Activated CD8-positive, alpha-beta T cell treated with anti-CD3 and anti-CD28 coated beads for 36 hours (primary cell): ENCODE data around the gene OGFR. TPM values are rescaled to one million over a fixed set of nuclear protein-coding genes. Genes with fewer than 3 reads are reported as not detected.

ENCODE experiments used
- ATAC-seq: fragments of 200-7000 bp; cut with Tn5 transposase; one replicate; pipeline ENCODE4 v1.10.0; 2021; ENCODE audit warnings: mild to moderate bottlenecking, moderate library complexity
- CTCF ChIA-PET: fragments of 350-600 bp; sonication (Branson Sonifier 250); formaldehyde crosslinking; loops from one replicate; lab custom pipeline; 2021; ENCODE audit warnings: antibody characterized with exemption; lab: Charles Lee
- POLR2A ChIA-PET: fragments of 350-600 bp; sonication (Branson Sonifier 250); formaldehyde crosslinking; loops from one replicate; lab custom pipeline; 2021; ENCODE audit warnings: antibody characterized with exemption; lab: Charles Lee
- DNase-seq: peaks from one replicate; pipeline ENCODE4 v3.0.0-alpha.2; 2020
- H3K27ac Mint-ChIP-seq: one replicate; pipeline ENCODE4 v1.8.0; 2021; ENCODE audit warnings: mild to moderate bottlenecking, mixed read lengths
- H3K27me3 Mint-ChIP-seq: one replicate; pipeline ENCODE4 v1.8.0; 2021; ENCODE audit warnings: mixed read lengths
- H3K36me3 Mint-ChIP-seq: one replicate; pipeline ENCODE4 v1.8.0; 2021; ENCODE audit warnings: low read depth, mixed read lengths
- H3K4me1 Mint-ChIP-seq: one replicate; pipeline ENCODE4 v1.8.0; 2021; ENCODE audit warnings: low read depth, mixed read lengths
- H3K4me3 Mint-ChIP-seq: one replicate; pipeline ENCODE4 v1.8.0; 2021; ENCODE audit warnings: mild to moderate bottlenecking, moderate library complexity, mixed read lengths
- H3K9me3 Mint-ChIP-seq: one replicate; pipeline ENCODE4 v1.8.0; 2021; ENCODE audit warnings: mixed read lengths
- CTCF ChIP-seq: fragments of 200-600 bp; IDR thresholded peaks from one replicate; pipeline ENCODE4 v1.8.0; 2022; ENCODE audit warnings: antibody characterized with exemption, mild to moderate bottlenecking
- intact Hi-C: fragments of 100-400 bp; cut with micrococcal nuclease; formaldehyde crosslinking; loops from one replicate; pipeline ENCODE4 v1.10.0; 2022
- total RNA-seq, 2 experiments: library from RNA; stranded (reverse); gene quantifications; one replicate each; pipeline ENCODE4 v1.2.3, GENCODE V29; 2021

Gene OGFR
- total RNA-seq, 2 experiments from 2014 or later = 53.6 to 55.2 TPM

DNA sequence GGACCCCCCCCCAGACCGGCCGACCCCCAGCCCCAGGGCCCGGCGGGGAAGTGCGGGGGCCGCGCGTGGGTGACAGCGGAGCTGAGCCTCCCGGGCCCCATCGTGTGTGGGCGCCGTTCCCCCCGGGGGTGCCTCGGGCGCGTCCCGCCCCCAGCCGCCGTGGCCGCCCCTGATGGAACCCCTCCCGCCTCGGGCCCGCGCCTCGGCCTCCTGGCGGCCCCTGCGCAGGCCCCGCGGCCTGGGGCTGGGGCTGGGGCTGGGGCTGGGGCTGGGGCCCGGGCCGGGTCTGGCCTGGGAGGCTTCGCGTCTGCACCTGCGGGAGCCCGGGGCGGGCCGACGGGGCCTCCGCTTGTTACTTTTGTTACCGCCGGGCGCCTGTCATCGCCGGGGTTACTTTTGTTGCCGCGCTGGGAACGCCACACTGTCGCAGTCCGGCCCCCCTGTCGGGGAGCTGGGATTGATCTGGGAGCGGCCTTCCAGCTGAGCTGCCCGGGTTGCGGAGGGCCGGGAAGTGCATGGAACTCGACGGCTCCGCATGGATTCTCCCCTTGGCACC, 598 bp downstream of the OGFR start:
- Mint-ChIP-seq H3K9me3 (no peaks in the 10 kb centered on the region), H3K27me3 (no peaks in the 10 kb centered on the region), H3K27ac (peak overlapping the region; percentile 77), H3K4me3 (peak overlapping the region; percentile 82), H3K4me1 (peaks cover 30% of the 10 kb centered on the region), H3K36me3 (peaks cover 25% of the 10 kb centered on the region)
- TF ChIP-seq CTCF = no peak
- ChIA-PET CTCF (interaction anchor here (1.5 kb wide), 1 partner anchor 14 kb away, joined by 4 read pairs; no protein-coding TSS in a partner anchor), POLR2A (interaction anchor here (1.1 to 2.2 kb wide), 3 partner anchors 8 to 154 kb away, joined by 3 to 11 read pairs (median 7); no protein-coding TSS in a partner anchor)
- ATAC-seq = peak; percentile 35
- intact Hi-C loops = no loop called here
- peak; percentile 45 for DNase-seq

DNA sequence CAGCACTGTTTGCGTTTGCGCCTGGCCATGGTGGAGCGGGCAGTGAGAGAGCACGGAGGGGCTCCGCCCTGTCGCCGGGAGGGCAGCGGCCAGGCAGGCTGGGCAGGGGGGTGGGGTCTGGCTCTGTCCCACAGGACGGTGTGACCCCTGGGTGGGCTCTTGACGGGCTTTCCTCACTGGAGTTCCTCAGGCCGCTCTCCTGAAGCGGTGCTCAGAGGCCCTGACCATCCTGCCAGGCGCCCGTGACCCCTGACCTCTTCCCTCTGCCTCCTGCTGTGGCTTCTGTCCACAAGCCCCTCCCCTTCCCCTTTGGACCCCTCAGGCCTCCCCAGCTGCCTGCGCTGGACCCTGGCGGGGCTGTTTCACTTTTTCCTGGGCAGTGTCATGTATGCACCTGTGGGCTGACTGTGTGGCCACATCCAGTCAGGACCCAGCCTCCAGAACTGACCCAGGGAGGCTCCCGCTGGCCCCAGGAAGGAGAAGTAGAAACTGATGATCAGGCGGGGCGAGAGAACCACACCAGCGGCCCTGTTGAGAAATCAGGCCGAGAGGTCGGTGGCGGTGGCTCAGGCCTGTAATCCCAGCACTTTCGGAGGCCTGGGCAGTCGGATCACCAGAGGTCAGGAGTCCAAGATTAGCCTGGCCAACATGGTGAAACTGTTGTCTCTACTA, 1.2 kb downstream of the OGFR start:
- H3K27me3 Mint-ChIP-seq = no peaks in the 10 kb centered on the region
- POLR2A ChIA-PET = interaction anchor here (1.5 to 2.9 kb wide), 3 partner anchors 8 to 11 kb away, joined by 7 to 11 read pairs (median 9); no protein-coding TSS in a partner anchor
- intact Hi-C loops = no loop called here
- peaks cover 30% of the 10 kb centered on the region for H3K4me1 Mint-ChIP-seq
- DNase-seq (no peak), ATAC-seq (peak; percentile 2)
- H3K36me3 Mint-ChIP-seq = peaks cover 22% of the 10 kb centered on the region
- CTCF ChIA-PET = interaction anchor here (1.5 kb wide), 1 partner anchor 15 kb away, joined by 4 read pairs; no protein-coding TSS in a partner anchor
- peak overlapping the region; percentile 82 for H3K4me3 Mint-ChIP-seq
- no peaks in the 10 kb centered on the region for H3K9me3 Mint-ChIP-seq
- H3K27ac Mint-ChIP-seq = peak overlapping the region; percentile 77
- no peak for TF ChIP-seq CTCF

DNA sequence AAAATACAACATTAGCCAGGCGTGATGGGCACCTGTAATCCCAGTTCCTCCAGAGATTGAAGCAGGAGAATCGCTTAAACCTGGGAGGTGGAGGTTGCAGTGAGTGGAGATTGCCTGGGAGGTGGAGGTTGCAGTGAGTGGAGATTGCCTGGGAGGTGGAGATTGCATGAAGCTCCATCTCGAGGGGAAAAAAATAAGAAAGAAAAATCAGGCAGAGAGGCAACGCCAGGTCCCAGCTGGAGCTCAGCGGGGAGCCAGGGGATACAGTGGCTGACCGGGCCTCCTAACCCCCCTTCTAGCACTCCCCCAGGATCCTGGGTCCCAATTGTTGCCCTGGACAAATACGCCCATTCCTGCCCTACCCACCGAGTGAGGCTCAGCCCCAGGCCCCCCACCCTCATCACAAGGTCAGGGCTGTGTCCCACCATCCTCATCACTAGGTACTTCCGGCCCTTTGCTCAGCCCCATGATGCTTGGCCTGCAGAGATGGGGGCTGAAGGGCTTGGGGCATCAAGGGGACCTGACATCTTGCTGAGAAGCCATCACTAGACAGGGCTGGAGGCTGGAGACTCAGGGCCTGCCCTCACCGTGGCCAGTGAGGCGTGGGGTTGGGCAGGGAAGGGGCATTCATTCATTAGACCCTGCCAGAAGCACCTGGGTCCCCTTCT, 1.9 kb downstream of the OGFR start:
- no peak for TF ChIP-seq CTCF
- Mint-ChIP-seq H3K27ac (peak overlapping the region; percentile 66), H3K4me1 (peaks cover 30% of the 10 kb centered on the region), H3K27me3 (no peaks in the 10 kb centered on the region), H3K36me3 (peaks cover 21% of the 10 kb centered on the region), H3K9me3 (no peaks in the 10 kb centered on the region), H3K4me3 (peak overlapping the region; percentile 82)
- ChIA-PET POLR2A (interaction anchor here (1.5 to 2.9 kb wide), 3 partner anchors 9 to 12 kb away, joined by 7 to 11 read pairs (median 9); no protein-coding TSS in a partner anchor), CTCF (interaction anchor here (1.5 kb wide), 2 partner anchors 16 to 192 kb away, joined by 3 to 4 read pairs; no protein-coding TSS in a partner anchor)
- ATAC-seq (no peak), DNase-seq (no peak)
- intact Hi-C loops = no loop called here

GRCh38 chr20:62807444-62808210, 3.0 kb downstream of the OGFR start:
- H3K4me3 Mint-ChIP-seq = no peak overlapping the region
- no peak for ATAC-seq
- peaks cover 30% of the 10 kb centered on the region for H3K4me1 Mint-ChIP-seq
- intact Hi-C loops = no loop called here
- H3K36me3 Mint-ChIP-seq = peaks cover 24% of the 10 kb centered on the region
- H3K9me3 Mint-ChIP-seq = no peaks in the 10 kb centered on the region
- no peaks in the 10 kb centered on the region for H3K27me3 Mint-ChIP-seq
- DNase-seq = no peak
- ChIA-PET CTCF (interaction anchor here (0.8 to 2.9 kb wide), 27 partner anchors 9 to 308 kb away, joined by 3 to 33 read pairs (median 4); partner anchors contain the start of genes COL9A3 and MRGBP), POLR2A (interaction anchor here (0.5 to 2.9 kb wide), 3 partner anchors 9 to 1227 kb away, joined by 3 to 9 read pairs (median 6); no protein-coding TSS in a partner anchor)
- TF ChIP-seq CTCF = no peak
- no peak overlapping the region for H3K27ac Mint-ChIP-seq
